Astrocyte (in vitro differentiated cells and primary cell): Measurements from ENCODE around the gene MCUR1. TPM values are rescaled to one million over a fixed set of nuclear protein-coding genes. Genes with fewer than 3 reads are reported as not detected.
"Not testable (repeated sequence)": the region's sequence is repeated elsewhere in the genome, so short reads cannot be mapped to it uniquely, and the experiment has no call there.

Experiments used
- DNase-seq: peaks from one replicate; pipeline ENCODE4 v3.0.0-alpha.2; 2010; ENCODE audit warnings: low read depth
- FAIRE-seq: peaks from 2 replicates; lab custom pipeline; 2011; peaks lifted over from hg19 to GRCh38; lab: Jason Lieb, UNC
- H2AFZ ChIP-seq: 2 replicates; pipeline ENCODE4 v1.6.0; 2012; ENCODE audit warnings: low read depth, low read length, inconsistent platforms
- H3K27ac ChIP-seq: 2 replicates; pipeline ENCODE4 v1.5.1; 2011; ENCODE audit warnings: low read depth, low read length, inconsistent platforms
- H3K27me3 ChIP-seq: 2 replicates; pipeline ENCODE4 v1.6.0; 2011; ENCODE audit warnings: low read length, inconsistent platforms; ENCODE audit not compliant: insufficient read depth
- H3K36me3 ChIP-seq: 2 replicates; pipeline ENCODE4 v1.5.1; 2011; ENCODE audit warnings: low read length, inconsistent platforms; ENCODE audit not compliant: insufficient read depth
- H3K4me1 ChIP-seq: 2 replicates; pipeline ENCODE4 v1.5.1; 2011; ENCODE audit warnings: low read length, inconsistent platforms; ENCODE audit not compliant: insufficient read depth
- H3K4me2 ChIP-seq: 2 replicates; pipeline ENCODE4 v1.6.0; 2012; ENCODE audit warnings: low read length, inconsistent platforms
- H3K4me3 ChIP-seq: 2 replicates; pipeline ENCODE4 v1.5.1; 2011; ENCODE audit warnings: low read depth, mild to moderate bottlenecking, low read length, inconsistent platforms; ENCODE audit not compliant: insufficient read depth
- H3K79me2 ChIP-seq: 2 replicates; pipeline ENCODE4 v1.6.0; 2012; ENCODE audit warnings: mild to moderate bottlenecking, low read length, inconsistent platforms; ENCODE audit not compliant: insufficient read depth
- H3K9ac ChIP-seq: 2 replicates; pipeline ENCODE4 v1.6.0; 2012; ENCODE audit warnings: mild to moderate bottlenecking, low read length, inconsistent platforms
- H3K9me3 ChIP-seq: 2 replicates; pipeline ENCODE4 v1.5.1; 2012; ENCODE audit warnings: low read depth, mild to moderate bottlenecking, low read length, inconsistent platforms; ENCODE audit not compliant: insufficient read depth
- H4K20me1 ChIP-seq: 2 replicates; pipeline ENCODE4 v1.6.0; 2012; ENCODE audit warnings: low read length, inconsistent platforms; ENCODE audit not compliant: insufficient read depth
- H3K27ac Mint-ChIP-seq: one replicate; pipeline ENCODE4 v1.8.0; 2021; ENCODE audit warnings: mild to moderate bottlenecking, mixed read lengths; ENCODE audit not compliant: unreplicated experiment
- H3K27me3 Mint-ChIP-seq: one replicate; pipeline ENCODE4 v1.8.0; 2021; ENCODE audit warnings: low read depth, mixed read lengths; ENCODE audit not compliant: unreplicated experiment
- H3K36me3 Mint-ChIP-seq: one replicate; pipeline ENCODE4 v1.8.0; 2021; ENCODE audit warnings: low read depth, mixed read lengths; ENCODE audit not compliant: unreplicated experiment
- H3K4me1 Mint-ChIP-seq: one replicate; pipeline ENCODE4 v1.8.0; 2021; ENCODE audit warnings: low read depth, mixed read lengths; ENCODE audit not compliant: unreplicated experiment
- H3K4me3 Mint-ChIP-seq: one replicate; pipeline ENCODE4 v1.8.0; 2021; ENCODE audit warnings: mild to moderate bottlenecking, moderate library complexity, mixed read lengths; ENCODE audit not compliant: unreplicated experiment
- H3K9me3 Mint-ChIP-seq: one replicate; pipeline ENCODE4 v1.8.0; 2021; ENCODE audit warnings: mild to moderate bottlenecking, mixed read lengths; ENCODE audit not compliant: unreplicated experiment
- CTCF ChIP-seq: IDR thresholded peaks from 2 replicates; pipeline ENCODE4 v1.5.1; 2011; ENCODE audit warnings: low read depth, mild to moderate bottlenecking, inconsistent platforms, low read length, moderate library complexity; ENCODE audit not compliant: insufficient read depth
- EZH2 ChIP-seq: IDR thresholded peaks from 2 replicates; pipeline ENCODE4 v1.6.1; 2012; ENCODE audit warnings: mild to moderate bottlenecking, low read length, inconsistent platforms; ENCODE audit not compliant: insufficient read depth
- total RNA-seq: library from RNA; stranded (reverse); gene quantifications from 2 replicates; pipeline ENCODE4 v1.2.1, GENCODE V29; 2021

MCUR1 gene
- total RNA-seq, 1 donor from 2014 or later, result 21.5 TPM

GRCh38 chr6:13787137-13787536 lies 27.2 kb downstream of the MCUR1 start:
- Histone ChIP-seq H3K27me3 (no peaks in the 10 kb centered on the region), H4K20me1 (no peaks in the 10 kb centered on the region), H3K9me3 (no peaks in the 10 kb centered on the region), H3K36me3 (no peaks in the 10 kb centered on the region), H3K9ac (peak overlapping the region; percentile 69), H3K4me1 (peaks cover 8% of the 10 kb centered on the region), H3K4me3 (peak overlapping the region; percentile 26), H3K27ac (peak overlapping the region; percentile 32), H3K79me2 (no peaks in the 10 kb centered on the region), H2AFZ (peak overlapping the region; percentile 54), H3K4me2 (peak overlapping the region; percentile 84)
- Mint-ChIP-seq H3K4me3 (no peak overlapping the region), H3K9me3 (no peaks in the 10 kb centered on the region), H3K27ac (peak overlapping the region; percentile 60), H3K36me3 (peaks cover 8% of the 10 kb centered on the region), H3K27me3 (no peaks in the 10 kb centered on the region), H3K4me1 (peaks cover 7% of the 10 kb centered on the region)
- no peak for TF ChIP-seq CTCF
- TF ChIP-seq EZH2, result no peak
- DNase-seq, result peak; percentile 74
- FAIRE-seq, result no peak

GRCh38 chr6:13780162-13780561 lies 34.2 kb downstream of the MCUR1 start:
- H3K9ac ChIP-seq, H3K27me3 Mint-ChIP-seq, H3K27ac ChIP-seq, H3K4me3 Mint-ChIP-seq, FAIRE-seq, H2AFZ ChIP-seq, H3K27ac Mint-ChIP-seq, H3K4me1 ChIP-seq, H3K9me3 ChIP-seq, H4K20me1 ChIP-seq, H3K36me3 ChIP-seq, H3K4me2 ChIP-seq, H3K9me3 Mint-ChIP-seq, H3K4me3 ChIP-seq, H3K4me1 Mint-ChIP-seq, DNase-seq, H3K79me2 ChIP-seq, H3K27me3 ChIP-seq, H3K36me3 Mint-ChIP-seq: not testable (repeated sequence)

- Histone ChIP-seq H3K9me3 (no peaks in the 10 kb centered on the region), H2AFZ (no peak overlapping the region), H4K20me1 (no peaks in the 10 kb centered on the region), H3K27me3 (no peaks in the 10 kb centered on the region), H3K9ac (no peak overlapping the region), H3K27ac (no peak overlapping the region), H3K4me2 (no peak overlapping the region), H3K79me2 (no peaks in the 10 kb centered on the region), H3K36me3 (no peaks in the 10 kb centered on the region), H3K4me1 (no peaks in the 10 kb centered on the region), H3K4me3 (no peak overlapping the region)
- H3K4me1 Mint-ChIP-seq, result no peaks in the 10 kb centered on the region
- H3K36me3 Mint-ChIP-seq, result peaks cover 3% of the 10 kb centered on the region
- H3K27me3 Mint-ChIP-seq, result no peaks in the 10 kb centered on the region
- FAIRE-seq, result no peak
- no peak for DNase-seq
- no peak overlapping the region for H3K4me3 Mint-ChIP-seq
- no peaks in the 10 kb centered on the region for H3K9me3 Mint-ChIP-seq
- TF ChIP-seq CTCF (no peak), EZH2 (no peak)
- H3K27ac Mint-ChIP-seq, result no peak overlapping the region
Measured at GRCh38 chr6:13778028-13778427, 36.3 kb downstream of the MCUR1 start.
